Loucy (cell line): ENCODE measurements around the gene ABCA5.

Source experiments
- CTCF ChIP-seq: fragments of 200-600 bp; sonication (generic); conservative IDR thresholded peaks from 2 replicates; pipeline ENCODE4 v1.5.1; 2014; ENCODE audit warnings: mild to moderate bottlenecking, antibody characterized with exemption, low read length
- EZH2phosphoT487 ChIP-seq: fragments of 200-600 bp; IDR thresholded peaks from 2 replicates; pipeline ENCODE4 v1.6.1; 2018; ENCODE audit warnings: antibody characterized with exemption, mild to moderate bottlenecking, moderate library complexity, borderline replicate concordance

- peak; percentile 65 for TF ChIP-seq CTCF
- TF ChIP-seq EZH2phosphoT487, result no peak
Observed at GRCh38 chr17:69358688-69359596, 32.0 kb upstream of the ABCA5 start.
